Right lobe of liver (tissue), 4 donors: ENCODE results near the gene P4HA1.

Source experiments
- CTCF ChIP-seq, 4 donors: fragments of 200-600 bp in 3 of 4; fragments of 450-650 bp in 1 of 4; IDR thresholded peaks; one replicate each; pipeline versions ENCODE4 v1.5.1 to v1.8.0; 2016 to 2022; ENCODE audit warnings: antibody characterized with exemption in 4 of 4, mild to moderate bottlenecking in 2 of 4
- POLR2A ChIP-seq: fragments of 450-650 bp; IDR thresholded peaks from one replicate; pipeline ENCODE4 v1.6.1; 2017; ENCODE audit warnings: antibody characterized with exemption, mild to moderate bottlenecking
- donor health status: DM: no; HTN: no; CAD: no.
- donor health status: DM: no; HTN: no; CAD: no.
- donor health status: DM: no; HTN: yes; CAD: no.

GRCh38 chr10:73096041-73096448, 621 bp downstream of the P4HA1 start:
- TF ChIP-seq POLR2A, result no peak
- TF ChIP-seq CTCF (IDR thresholded peaks at IDR 0.05), result no peak
